ENCODE results near the gene CFAP77.

The CFAP77 gene

GRCh38 chr9:132498531-132499210, 88.7 kb downstream of the CFAP77 start:
- TF ChIP-seq, protein P1, sequence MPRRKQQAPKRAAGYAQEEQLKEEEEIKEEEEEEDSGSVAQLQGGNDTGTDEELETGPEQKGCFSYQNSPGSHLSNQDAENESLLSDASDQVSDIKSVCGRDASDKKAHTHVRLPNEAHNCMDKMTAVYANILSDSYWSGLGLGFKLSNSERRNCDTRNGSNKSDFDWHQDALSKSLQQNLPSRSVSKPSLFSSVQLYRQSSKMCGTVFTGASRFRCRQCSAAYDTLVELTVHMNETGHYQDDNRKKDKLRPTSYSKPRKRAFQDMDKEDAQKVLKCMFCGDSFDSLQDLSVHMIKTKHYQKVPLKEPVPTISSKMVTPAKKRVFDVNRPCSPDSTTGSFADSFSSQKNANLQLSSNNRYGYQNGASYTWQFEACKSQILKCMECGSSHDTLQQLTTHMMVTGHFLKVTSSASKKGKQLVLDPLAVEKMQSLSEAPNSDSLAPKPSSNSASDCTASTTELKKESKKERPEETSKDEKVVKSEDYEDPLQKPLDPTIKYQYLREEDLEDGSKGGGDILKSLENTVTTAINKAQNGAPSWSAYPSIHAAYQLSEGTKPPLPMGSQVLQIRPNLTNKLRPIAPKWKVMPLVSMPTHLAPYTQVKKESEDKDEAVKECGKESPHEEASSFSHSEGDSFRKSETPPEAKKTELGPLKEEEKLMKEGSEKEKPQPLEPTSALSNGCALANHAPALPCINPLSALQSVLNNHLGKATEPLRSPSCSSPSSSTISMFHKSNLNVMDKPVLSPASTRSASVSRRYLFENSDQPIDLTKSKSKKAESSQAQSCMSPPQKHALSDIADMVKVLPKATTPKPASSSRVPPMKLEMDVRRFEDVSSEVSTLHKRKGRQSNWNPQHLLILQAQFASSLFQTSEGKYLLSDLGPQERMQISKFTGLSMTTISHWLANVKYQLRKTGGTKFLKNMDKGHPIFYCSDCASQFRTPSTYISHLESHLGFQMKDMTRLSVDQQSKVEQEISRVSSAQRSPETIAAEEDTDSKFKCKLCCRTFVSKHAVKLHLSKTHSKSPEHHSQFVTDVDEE (CRISPR knock-in tag; IDR thresholded peaks at IDR 0.05): no peak
- TF ChIP-seq ZNF8 (CRISPR knock-in tag; IDR thresholded peaks at IDR 0.05) (no peak), CSRNP3 (CRISPR knock-in tag; IDR thresholded peaks at IDR 0.05) (no peak), ZNF565 (CRISPR knock-in tag; conservative IDR thresholded peaks at IDR 0.05; ENCODE audit: low read depth) (no peak), CSDC2 (CRISPR knock-in tag; IDR thresholded peaks at IDR 0.05) (no peak), BACH2 (CRISPR knock-in tag; IDR thresholded peaks at IDR 0.05; ENCODE audit: borderline replicate concordance) (no peak), ARNTL (CRISPR knock-in tag; IDR thresholded peaks at IDR 0.05; ENCODE audit: borderline replicate concordance, low read depth) (no peak), PPARA (CRISPR knock-in tag; IDR thresholded peaks at IDR 0.05; ENCODE audit: borderline replicate concordance) (no peak), ZNF70 (CRISPR knock-in tag; IDR thresholded peaks at IDR 0.05) (no peak), TOX (CRISPR knock-in tag; IDR thresholded peaks at IDR 0.05; ENCODE audit: borderline replicate concordance) (no peak), TCF4 (CRISPR knock-in tag; IDR thresholded peaks at IDR 0.05; ENCODE audit: borderline replicate concordance) (no peak), RARB (CRISPR knock-in tag; IDR thresholded peaks at IDR 0.05) (no peak), ESRRG (CRISPR knock-in tag; IDR thresholded peaks at IDR 0.05) (no peak), ZC3H10 (CRISPR knock-in tag; IDR thresholded peaks at IDR 0.05) (no peak), SNAI2 (CRISPR knock-in tag; IDR thresholded peaks at IDR 0.05) (no peak), ZFP3 (CRISPR knock-in tag; IDR thresholded peaks at IDR 0.05) (no peak), GLIS3 (CRISPR knock-in tag; IDR thresholded peaks at IDR 0.05) (no peak)
- TF ChIP-seq, protein P2, sequence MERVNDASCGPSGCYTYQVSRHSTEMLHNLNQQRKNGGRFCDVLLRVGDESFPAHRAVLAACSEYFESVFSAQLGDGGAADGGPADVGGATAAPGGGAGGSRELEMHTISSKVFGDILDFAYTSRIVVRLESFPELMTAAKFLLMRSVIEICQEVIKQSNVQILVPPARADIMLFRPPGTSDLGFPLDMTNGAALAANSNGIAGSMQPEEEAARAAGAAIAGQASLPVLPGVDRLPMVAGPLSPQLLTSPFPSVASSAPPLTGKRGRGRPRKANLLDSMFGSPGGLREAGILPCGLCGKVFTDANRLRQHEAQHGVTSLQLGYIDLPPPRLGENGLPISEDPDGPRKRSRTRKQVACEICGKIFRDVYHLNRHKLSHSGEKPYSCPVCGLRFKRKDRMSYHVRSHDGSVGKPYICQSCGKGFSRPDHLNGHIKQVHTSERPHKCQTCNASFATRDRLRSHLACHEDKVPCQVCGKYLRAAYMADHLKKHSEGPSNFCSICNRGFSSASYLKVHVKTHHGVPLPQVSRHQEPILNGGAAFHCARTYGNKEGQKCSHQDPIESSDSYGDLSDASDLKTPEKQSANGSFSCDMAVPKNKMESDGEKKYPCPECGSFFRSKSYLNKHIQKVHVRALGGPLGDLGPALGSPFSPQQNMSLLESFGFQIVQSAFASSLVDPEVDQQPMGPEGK (CRISPR knock-in tag; IDR thresholded peaks at IDR 0.05; ENCODE audit: borderline replicate concordance): no peak

DNA sequence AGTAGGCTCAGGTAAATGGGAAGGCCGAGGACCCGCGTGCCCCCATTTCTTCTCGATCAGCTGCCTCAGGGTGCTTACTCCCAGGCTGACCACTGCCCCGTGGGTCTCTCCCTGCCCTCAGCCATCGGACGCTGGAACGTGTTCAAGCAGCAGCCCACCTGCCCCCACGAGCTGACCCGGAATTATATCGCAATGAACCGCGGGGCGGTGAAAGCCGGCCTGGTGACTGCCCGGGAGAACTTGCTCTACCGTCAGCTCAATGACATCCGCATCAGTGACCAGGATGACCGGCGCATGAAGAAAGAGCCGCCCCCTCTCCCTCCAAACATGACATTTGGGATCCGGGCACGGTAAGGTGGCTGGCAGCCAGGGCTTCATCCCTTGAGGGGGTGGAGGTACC, 89.2 kb downstream of the CFAP77 start:
- TF ChIP-seq TOX (CRISPR knock-in tag; IDR thresholded peaks at IDR 0.05; ENCODE audit: borderline replicate concordance) (no peak), ZNF70 (CRISPR knock-in tag; IDR thresholded peaks at IDR 0.05) (no peak), PPARA (CRISPR knock-in tag; IDR thresholded peaks at IDR 0.05; ENCODE audit: borderline replicate concordance) (no peak)
- no peak for ATAC-seq

More at GRCh38 chr9:132498531-132499210, 88.7 kb downstream of the CFAP77 start:
- ATAC-seq: peak; percentile 77

DNA sequence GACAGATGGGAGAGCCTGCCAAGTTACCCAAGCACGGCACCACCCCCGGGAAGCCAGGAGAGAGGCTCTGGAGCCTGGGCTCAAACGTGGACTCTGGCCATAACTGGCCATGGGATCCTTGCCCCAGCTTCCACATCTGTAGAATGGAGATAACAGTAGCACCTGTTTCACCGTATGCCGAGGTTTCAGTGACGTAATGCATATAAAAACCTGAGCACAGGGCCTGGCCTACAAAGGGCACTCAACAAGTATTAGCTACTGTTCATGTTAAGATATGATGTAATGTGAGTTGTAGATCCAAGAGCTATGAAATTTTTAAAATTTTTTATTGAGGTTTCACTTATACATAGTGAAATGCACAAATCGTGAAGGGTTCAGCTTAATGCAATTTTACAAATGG, 90.2 kb downstream of the CFAP77 start:
- TF ChIP-seq BACH2 (CRISPR knock-in tag; IDR thresholded peaks at IDR 0.05; ENCODE audit: borderline replicate concordance) (no peak), ZC3H10 (CRISPR knock-in tag; IDR thresholded peaks at IDR 0.05) (no peak), ZNF565 (CRISPR knock-in tag; conservative IDR thresholded peaks at IDR 0.05; ENCODE audit: low read depth) (no peak), TCF4 (CRISPR knock-in tag; IDR thresholded peaks at IDR 0.05; ENCODE audit: borderline replicate concordance) (no peak), ZNF8 (CRISPR knock-in tag; IDR thresholded peaks at IDR 0.05) (no peak), PPARA (CRISPR knock-in tag; IDR thresholded peaks at IDR 0.05; ENCODE audit: borderline replicate concordance) (no peak), POU6F1 (CRISPR knock-in tag; IDR thresholded peaks at IDR 0.05; ENCODE audit: borderline replicate concordance, low read depth) (no peak)
- TF ChIP-seq, protein P1 (CRISPR knock-in tag; IDR thresholded peaks at IDR 0.05): no peak
- no peak for ATAC-seq

Data from SK-N-SH treated with all-trans-retinoic acid at 6 μM for 48 hours (cell line).